Left ventricle myocardium inferior (tissue), 1 donor: Measurements from ENCODE around the gene REL. TPM values are rescaled to one million over a fixed set of nuclear protein-coding genes. Genes with fewer than 3 reads are reported as not detected.

Experiments used
- DNase-seq: peaks from one replicate; pipeline ENCODE4 v3.0.0-alpha.2; 2020
- H3K27ac ChIP-seq: fragments of 200-600 bp; replicated peaks from 2 replicates; pipeline ENCODE4 v1.8.0; 2021
- H3K27me3 ChIP-seq: fragments of 200-600 bp; 2 replicates; pipeline ENCODE4 v1.8.0; 2021; ENCODE audit warnings: low read depth
- H3K36me3 ChIP-seq: fragments of 200-600 bp; 2 replicates; pipeline ENCODE4 v1.8.0; 2021
- H3K4me1 ChIP-seq: fragments of 200-600 bp; 2 replicates; pipeline ENCODE4 v1.8.0; 2021
- H3K4me3 ChIP-seq: fragments of 200-600 bp; 2 replicates; pipeline ENCODE4 v1.8.0; 2021; ENCODE audit warnings: mild to moderate bottlenecking, moderate library complexity
- H3K9me3 ChIP-seq: fragments of 200-600 bp; replicated peaks from 2 replicates; pipeline ENCODE4 v1.8.0; 2021
- intact Hi-C: fragments of 100-400 bp; cut with micrococcal nuclease; formaldehyde crosslinking; loops from one replicate; pipeline ENCODE4 v1.11.0; 2022
- long read RNA-seq: library from polyadenylated mRNA; unstranded; transcript quantifications from one replicate; pipeline ENCODE4 v2.0.0, GENCODE V29; 2021
- total RNA-seq: library from RNA; stranded (reverse); fragmentation: NEBNext Ultra II Directional; extraction: Animal tissue kit (Norgen Biotek cat#: 25700); gene quantifications from one replicate; pipeline ENCODE4 v1.2.1, GENCODE V29; 2021
- TF ChIP-seq, protein P1 (sequence below): fragments of 200-600 bp; IDR thresholded peaks from 2 replicates; pipeline ENCODE4 v1.8.0; 2021; ENCODE audit warnings: antibody characterized with exemption, mild to moderate bottlenecking, borderline replicate concordance
- donor health status: DM: no; HTN: yes; CAD: no; lungs with severe emphysema.

Gene REL
- total RNA-seq, result 5.0 TPM
- long read RNA-seq, partial matches to known transcripts, result 0 of 4 reads
- long read RNA-seq, other reads (novel, unspliced or antisense), result 1 of 4 reads

GRCh38 chr2:60881047-60881932 lies at the start of gene REL:
REL (plus strand) TSS chr2:60881574; CDS start chr2:60881841, 267 bp downstream.
- TF ChIP-seq, protein P1, sequence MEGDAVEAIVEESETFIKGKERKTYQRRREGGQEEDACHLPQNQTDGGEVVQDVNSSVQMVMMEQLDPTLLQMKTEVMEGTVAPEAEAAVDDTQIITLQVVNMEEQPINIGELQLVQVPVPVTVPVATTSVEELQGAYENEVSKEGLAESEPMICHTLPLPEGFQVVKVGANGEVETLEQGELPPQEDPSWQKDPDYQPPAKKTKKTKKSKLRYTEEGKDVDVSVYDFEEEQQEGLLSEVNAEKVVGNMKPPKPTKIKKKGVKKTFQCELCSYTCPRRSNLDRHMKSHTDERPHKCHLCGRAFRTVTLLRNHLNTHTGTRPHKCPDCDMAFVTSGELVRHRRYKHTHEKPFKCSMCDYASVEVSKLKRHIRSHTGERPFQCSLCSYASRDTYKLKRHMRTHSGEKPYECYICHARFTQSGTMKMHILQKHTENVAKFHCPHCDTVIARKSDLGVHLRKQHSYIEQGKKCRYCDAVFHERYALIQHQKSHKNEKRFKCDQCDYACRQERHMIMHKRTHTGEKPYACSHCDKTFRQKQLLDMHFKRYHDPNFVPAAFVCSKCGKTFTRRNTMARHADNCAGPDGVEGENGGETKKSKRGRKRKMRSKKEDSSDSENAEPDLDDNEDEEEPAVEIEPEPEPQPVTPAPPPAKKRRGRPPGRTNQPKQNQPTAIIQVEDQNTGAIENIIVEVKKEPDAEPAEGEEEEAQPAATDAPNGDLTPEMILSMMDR, result no peak
- DNase-seq, result peak; percentile 93
- intact Hi-C loops, result no loop called here
- H3K36me3 ChIP-seq, result no peaks in the 10 kb centered on the region
- peaks cover 59% of the 10 kb centered on the region for H3K4me1 ChIP-seq
- H3K27ac ChIP-seq, result peak within 1 kb of the TSS; percentile 97
- H3K4me3 ChIP-seq, result peak within 1 kb of the TSS; percentile 94
- H3K27me3 ChIP-seq, result no peaks in the 10 kb centered on the region
- no peaks in the 10 kb centered on the region for H3K9me3 ChIP-seq

- intact Hi-C loops, result no loop called here
- H3K27ac ChIP-seq, result no peak overlapping the region
- H3K4me3 ChIP-seq, result no peak overlapping the region
- peaks cover 3% of the 10 kb centered on the region for H3K4me1 ChIP-seq
- TF ChIP-seq, protein P1, result no peak
- no peak for DNase-seq
- H3K27me3 ChIP-seq, result peaks cover 5% of the 10 kb centered on the region
- H3K36me3 ChIP-seq, result no peaks in the 10 kb centered on the region
- H3K9me3 ChIP-seq, result no peaks in the 10 kb centered on the region
Measured at GRCh38 chr2:60831921-60832320, 49.5 kb upstream of the REL start.

GRCh38 chr2:60832621-60833020 lies 48.8 kb upstream of the REL start:
- intact Hi-C loops, result no loop called here
- Histone ChIP-seq H3K4me1 (peaks cover 3% of the 10 kb centered on the region), H3K9me3 (no peaks in the 10 kb centered on the region)

DNA sequence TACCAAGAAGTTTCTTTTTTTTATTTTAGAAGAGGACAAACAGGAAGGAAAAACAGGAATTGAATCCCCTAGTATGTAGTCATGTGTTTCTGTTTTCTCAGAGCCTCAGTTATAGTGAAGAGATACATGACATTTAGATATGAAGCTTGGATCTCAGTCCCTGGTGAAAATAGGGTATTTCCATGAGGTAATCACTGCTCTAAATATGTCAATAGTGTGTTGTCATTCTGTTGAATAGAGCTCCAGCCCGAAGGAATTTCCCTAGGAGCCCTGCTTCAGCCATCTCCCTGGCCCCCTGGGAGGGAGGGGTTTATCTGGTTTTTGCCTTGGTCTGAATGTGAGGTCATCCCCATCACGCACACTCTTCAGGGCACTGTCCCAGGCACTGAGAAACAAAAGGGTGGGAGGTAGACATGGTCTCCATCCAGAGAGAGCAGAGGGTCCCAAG lies 47.1 kb upstream of the REL start:
- peaks cover 3% of the 10 kb centered on the region for H3K4me1 ChIP-seq
- intact Hi-C loops, result no loop called here
- H3K4me3 ChIP-seq, result no peak overlapping the region
- peaks cover 5% of the 10 kb centered on the region for H3K27me3 ChIP-seq
- no peak overlapping the region for H3K27ac ChIP-seq
- no peaks in the 10 kb centered on the region for H3K36me3 ChIP-seq
- no peak for DNase-seq
- TF ChIP-seq, protein P1, result no peak
- H3K9me3 ChIP-seq, result no peaks in the 10 kb centered on the region

More at GRCh38 chr2:60832621-60833020, 48.8 kb upstream of the REL start:
- Histone ChIP-seq H3K36me3 (no peaks in the 10 kb centered on the region), H3K4me3 (no peak overlapping the region), H3K27me3 (peaks cover 5% of the 10 kb centered on the region), H3K27ac (no peak overlapping the region)
- DNase-seq, result no peak
- TF ChIP-seq, protein P1, result no peak

GRCh38 chr2:60836491-60836890 lies 44.9 kb upstream of the REL start:
- Histone ChIP-seq H3K36me3 (no peaks in the 10 kb centered on the region), H3K27me3 (peaks cover 5% of the 10 kb centered on the region), H3K4me3 (no peak overlapping the region), H3K9me3 (no peaks in the 10 kb centered on the region), H3K27ac (no peak overlapping the region), H3K4me1 (peaks cover 3% of the 10 kb centered on the region)
- TF ChIP-seq, protein P1, result no peak
- intact Hi-C loops, result no loop called here
- no peak for DNase-seq
